Gastrocnemius medialis (tissue), 4 donors: ENCODE results near the gene SNPH. TPM values are rescaled to one million over a fixed set of nuclear protein-coding genes. Genes with fewer than 3 reads are reported as not detected.

Experiments used
- ATAC-seq, 2 donors: fragments of 150-250 bp; one replicate each; pipeline ENCODE4 v1.9.1; 2016
- DNase-seq, 2 donors: peaks; one replicate each; pipeline ENCODE4 v3.0.0-alpha.2; 2019
- H3K27ac ChIP-seq, 4 donors: fragments of 200-600 bp; sonication (generic); 1 replicate in 1 of 4; 2 replicates in 3 of 4; pipeline ENCODE4 v1.5.1; 2016 to 2018; ENCODE audit warnings: mild to moderate bottlenecking in 2 of 4, moderate library complexity in 1 of 4
- H3K27me3 ChIP-seq, 3 donors: fragments of 200-600 bp; sonication (generic) in 2 of 3; 1 replicate in 1 of 3; 2 replicates in 2 of 3; pipeline versions ENCODE4 v1.5.1 to v1.6.0; 2016 to 2019; ENCODE audit warnings: mild to moderate bottlenecking in 1 of 3, moderate library complexity in 1 of 3
- H3K36me3 ChIP-seq, 2 donors: fragments of 200-600 bp; sonication (generic) in 1 of 2; one replicate each; pipeline ENCODE4 v1.5.1; 2017 to 2018
- H3K4me1 ChIP-seq, 2 donors: fragments of 200-600 bp; sonication (generic) in 1 of 2; one replicate each; pipeline ENCODE4 v1.5.1; 2016 to 2017; ENCODE audit warnings: mild to moderate bottlenecking in 2 of 2
- H3K4me3 ChIP-seq, 4 donors: fragments of 200-600 bp; sonication (generic) in 3 of 4; 1 replicate in 1 of 4; 2 replicates in 3 of 4; pipeline ENCODE4 v1.5.1; 2016 to 2019; ENCODE audit warnings: mild to moderate bottlenecking in 2 of 4
- H3K9me3 ChIP-seq, 3 donors: fragments of 200-600 bp; sonication (generic) in 2 of 3; 1 replicate in 1 of 3; 2 replicates in 2 of 3; pipeline ENCODE4 v1.5.1; 2016 to 2019
- POLR2A ChIP-seq, 2 donors: fragments of 450-650 bp; IDR thresholded peaks; one replicate each; pipeline ENCODE4 v1.6.1; 2017; ENCODE audit warnings: antibody characterized with exemption in 2 of 2, mild to moderate bottlenecking in 2 of 2, moderate library complexity in 2 of 2
- in situ Hi-C, 4 donors: fragments of 200-750 bp; cut with MboI; loops; one replicate each; pipeline versions ENCODE4 v1.15.0 to v1.8.0; 2017; ENCODE audit warnings: low sequenced_read_pairs in 4 of 4
- intact Hi-C: fragments of 100-400 bp; cut with DNase I; formaldehyde crosslinking; loops from one replicate; pipeline ENCODE4 v1.15.1; 2023; ENCODE audit warnings: low total_unique reads
- total RNA-seq, 4 donors: library from RNA; depleted of rRNA; stranded (reverse); fragments of >200 nt; gene quantifications; one replicate each; pipeline versions ENCODE4 v1.1.0 to v1.2.3, GENCODE V29; 2016
- TF ChIP-seq, protein P1 (sequence below), 5 experiments: fragments of 450-650 bp in 3 of 5; fragments of 200-600 bp in 2 of 5; sonication (generic) in 2 of 5; IDR thresholded peaks in 4 of 5; conservative IDR thresholded peaks in 1 of 5; 1 replicate in 4 of 5; 2 replicates in 1 of 5; pipeline ENCODE4 v1.5.1; 2016 to 2019; ENCODE audit warnings: antibody characterized with exemption in 5 of 5, mild to moderate bottlenecking in 3 of 5, moderate library complexity in 3 of 5

The SNPH gene
- total RNA-seq, 4 donors from 2014 or later: 3.1 to 27.4 (median 15.9) TPM

DNA sequence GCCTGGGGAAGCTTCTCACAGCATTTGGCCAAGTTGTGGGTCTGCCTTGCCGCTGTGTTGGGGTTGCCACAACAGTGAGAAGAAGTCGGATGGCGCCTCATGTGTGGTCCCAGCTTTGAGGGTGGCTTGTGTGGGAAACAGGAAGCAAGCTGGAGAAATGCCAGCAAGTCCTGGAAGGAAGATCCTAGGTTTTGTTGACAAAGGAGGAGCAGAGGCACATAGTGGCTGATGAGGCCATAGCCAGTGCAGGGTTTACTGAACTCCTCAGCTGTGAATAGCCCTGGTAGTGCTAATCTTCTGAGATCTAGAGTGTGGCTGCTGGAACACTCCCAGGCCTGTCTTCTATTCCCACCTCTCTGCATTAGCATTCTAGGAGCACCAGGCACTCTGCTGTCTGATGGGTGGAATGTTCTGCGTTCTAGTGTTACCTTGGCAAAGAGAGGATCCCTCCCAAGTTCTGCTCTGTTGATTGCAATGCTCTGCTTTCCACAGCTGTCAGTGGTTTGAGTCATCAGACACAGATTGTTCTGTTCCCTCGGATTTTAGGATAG, 25.2 kb downstream of the SNPH start:
- no peaks in the 10 kb centered on the region for H3K36me3 ChIP-seq
- intact Hi-C loops: no loop called here
- no peaks in the 10 kb centered on the region for H3K27me3 ChIP-seq
- H3K4me3 ChIP-seq: no peak overlapping the region
- peaks cover 13 to 40% of the 10 kb centered on the region in 2 donors for H3K4me1 ChIP-seq
- peak overlapping the region; percentile 66 to 91 (median 80) for H3K27ac ChIP-seq
- DNase-seq (peak; percentile 84 to 87), ATAC-seq (peak; percentile 97 to 98)
- TF ChIP-seq, protein P1, sequence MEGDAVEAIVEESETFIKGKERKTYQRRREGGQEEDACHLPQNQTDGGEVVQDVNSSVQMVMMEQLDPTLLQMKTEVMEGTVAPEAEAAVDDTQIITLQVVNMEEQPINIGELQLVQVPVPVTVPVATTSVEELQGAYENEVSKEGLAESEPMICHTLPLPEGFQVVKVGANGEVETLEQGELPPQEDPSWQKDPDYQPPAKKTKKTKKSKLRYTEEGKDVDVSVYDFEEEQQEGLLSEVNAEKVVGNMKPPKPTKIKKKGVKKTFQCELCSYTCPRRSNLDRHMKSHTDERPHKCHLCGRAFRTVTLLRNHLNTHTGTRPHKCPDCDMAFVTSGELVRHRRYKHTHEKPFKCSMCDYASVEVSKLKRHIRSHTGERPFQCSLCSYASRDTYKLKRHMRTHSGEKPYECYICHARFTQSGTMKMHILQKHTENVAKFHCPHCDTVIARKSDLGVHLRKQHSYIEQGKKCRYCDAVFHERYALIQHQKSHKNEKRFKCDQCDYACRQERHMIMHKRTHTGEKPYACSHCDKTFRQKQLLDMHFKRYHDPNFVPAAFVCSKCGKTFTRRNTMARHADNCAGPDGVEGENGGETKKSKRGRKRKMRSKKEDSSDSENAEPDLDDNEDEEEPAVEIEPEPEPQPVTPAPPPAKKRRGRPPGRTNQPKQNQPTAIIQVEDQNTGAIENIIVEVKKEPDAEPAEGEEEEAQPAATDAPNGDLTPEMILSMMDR (IDR thresholded peaks at IDR 0.05 in 4 of 5, conservative IDR thresholded peaks at IDR 0.05 in 1 of 5): no peak
- TF ChIP-seq POLR2A (IDR thresholded peaks at IDR 0.05): peak in 1 of 2 donors; percentile 30
- H3K9me3 ChIP-seq: no peaks in the 10 kb centered on the region
- in situ Hi-C loops: no loop called here

DNA sequence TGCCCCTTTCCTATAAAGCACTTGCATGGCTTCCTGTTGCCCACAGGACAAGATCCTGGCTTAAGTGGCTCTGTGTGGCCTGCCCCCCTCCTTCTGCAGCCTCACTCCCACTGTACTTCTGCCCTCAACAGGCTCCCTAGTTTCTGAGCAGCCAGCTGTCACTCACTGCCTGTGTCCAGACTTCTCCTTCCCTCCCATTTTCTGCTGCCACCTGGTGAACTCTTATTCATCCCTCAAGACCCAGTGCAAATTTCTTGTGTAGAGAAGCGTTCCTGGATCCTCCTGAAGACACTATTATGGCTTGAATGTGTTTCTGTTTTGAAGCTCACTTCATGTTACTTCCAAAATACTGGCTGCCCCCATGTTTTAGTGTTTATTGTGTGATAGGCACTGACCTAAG, 26.5 kb downstream of the SNPH start:
- ATAC-seq (no peak), DNase-seq (no peak)
- no peaks in the 10 kb centered on the region for H3K27me3 ChIP-seq
- TF ChIP-seq, protein P1 (IDR thresholded peaks at IDR 0.05 in 4 of 5, conservative IDR thresholded peaks at IDR 0.05 in 1 of 5): no peak
- no peak for TF ChIP-seq POLR2A (IDR thresholded peaks at IDR 0.05)
- intact Hi-C loops: no loop called here
- no peak overlapping the region for H3K4me3 ChIP-seq
- peaks cover 13 to 33% of the 10 kb centered on the region in 2 donors for H3K4me1 ChIP-seq
- H3K9me3 ChIP-seq: no peaks in the 10 kb centered on the region
- H3K36me3 ChIP-seq: no peaks in the 10 kb centered on the region
- peak overlapping the region in 2 of 4 donors; percentile 81 to 91 for H3K27ac ChIP-seq
- in situ Hi-C loops: no loop called here

DNA sequence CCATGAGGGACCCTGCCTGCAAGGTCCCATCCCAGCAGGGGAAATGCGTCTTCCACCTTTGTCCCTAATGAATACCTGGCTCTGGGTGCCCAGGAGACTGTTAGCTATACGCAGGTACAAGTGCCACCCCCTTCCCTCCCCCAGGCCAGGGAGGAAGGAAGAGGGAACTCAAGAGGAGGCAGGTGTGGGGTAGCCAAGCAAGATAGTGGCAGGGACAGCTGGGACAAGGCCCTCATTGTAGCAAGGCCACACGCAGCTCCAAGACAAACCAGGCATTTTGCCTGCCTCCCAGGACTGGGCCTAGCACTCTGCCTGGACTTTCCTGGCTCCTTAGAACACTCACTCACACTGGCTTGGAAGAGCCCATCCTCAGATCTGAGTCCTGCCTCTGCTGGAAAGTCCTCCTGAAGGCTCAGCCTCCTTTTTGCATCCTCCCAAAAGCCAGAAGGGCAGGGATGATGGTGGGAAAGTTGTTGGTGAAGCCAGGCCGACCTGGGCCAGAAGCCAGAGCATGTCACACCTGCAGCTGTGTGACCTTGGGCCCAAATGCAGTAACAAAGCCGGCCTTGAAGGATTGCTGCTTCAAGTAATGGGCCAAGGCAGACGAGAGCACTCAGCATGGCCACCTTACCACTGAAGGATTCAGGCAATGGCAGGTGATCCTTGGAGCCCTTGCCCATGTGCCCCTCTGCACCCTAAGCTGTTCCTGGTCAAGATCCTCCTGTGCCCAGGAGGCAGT, 27.7 kb downstream of the SNPH start:
- in situ Hi-C loops: no loop called here

DNA sequence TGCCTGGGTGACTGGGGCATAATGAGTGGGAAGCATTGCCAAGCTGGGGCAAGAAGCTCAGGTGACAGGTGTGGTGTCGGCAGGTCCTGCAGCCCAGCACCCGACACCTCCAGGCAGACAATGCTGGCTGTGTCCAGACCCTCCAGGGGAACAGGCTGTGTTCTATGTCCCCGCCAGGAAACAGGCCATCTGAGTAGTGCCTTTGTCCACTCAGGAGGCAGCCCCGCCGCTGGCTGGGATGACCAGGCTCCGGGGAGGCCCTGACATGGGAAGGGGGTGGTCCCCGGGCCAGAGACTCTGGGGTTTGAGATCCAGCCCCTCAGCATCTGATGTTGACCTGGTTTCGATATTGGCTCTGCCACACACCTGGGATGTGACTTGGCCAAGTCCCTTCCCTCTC, 28.4 kb downstream of the SNPH start:
- ATAC-seq (no peak), DNase-seq (no peak)
- H3K36me3 ChIP-seq: no peaks in the 10 kb centered on the region
- TF ChIP-seq, protein P1 (IDR thresholded peaks at IDR 0.05 in 4 of 5, conservative IDR thresholded peaks at IDR 0.05 in 1 of 5): no peak
- TF ChIP-seq POLR2A (IDR thresholded peaks at IDR 0.05): no peak
- H3K27me3 ChIP-seq: no peaks in the 10 kb centered on the region
- peaks cover 13 to 26% of the 10 kb centered on the region in 2 donors for H3K4me1 ChIP-seq
- no peak overlapping the region for H3K27ac ChIP-seq
- no peaks in the 10 kb centered on the region for H3K9me3 ChIP-seq
- H3K4me3 ChIP-seq: no peak overlapping the region
- intact Hi-C loops (no loop called here), in situ Hi-C loops (no loop called here)

More for the DNA sequence above, 27.7 kb downstream of the SNPH start:
- Histone ChIP-seq H3K36me3 (no peaks in the 10 kb centered on the region), H3K9me3 (no peaks in the 10 kb centered on the region), H3K27me3 (no peaks in the 10 kb centered on the region), H3K4me1 (peaks cover 13 to 26% of the 10 kb centered on the region in 2 donors), H3K4me3 (no peak overlapping the region), H3K27ac (no peak overlapping the region)
- TF ChIP-seq, protein P1 (IDR thresholded peaks at IDR 0.05 in 4 of 5, conservative IDR thresholded peaks at IDR 0.05 in 1 of 5): no peak
- intact Hi-C loops: no loop called here
- ATAC-seq: no peak
- DNase-seq: no peak
